HUES48 (cell line): ENCODE data around the gene UGCG.
"Not testable (repeated sequence)": the region's sequence is repeated elsewhere in the genome, so short reads cannot be mapped to it uniquely, and the experiment has no call there.

ENCODE experiments used
- H3K27ac ChIP-seq: one replicate; pipeline ENCODE4 v1.7.0; 2013; ENCODE audit warnings: low read depth, low read length, inconsistent platforms
- H3K27me3 ChIP-seq: 2 replicates; pipeline ENCODE4 v1.6.1; 2013; ENCODE audit warnings: mild to moderate bottlenecking, low read length; ENCODE audit not compliant: control insufficient read depth, insufficient read depth
- H3K36me3 ChIP-seq: 2 replicates; pipeline ENCODE4 v1.6.1; 2013; ENCODE audit warnings: low read length; ENCODE audit not compliant: control insufficient read depth, insufficient read depth
- H3K4me1 ChIP-seq: 2 replicates; pipeline ENCODE4 v1.6.1; 2013; ENCODE audit warnings: mild to moderate bottlenecking, low read length; ENCODE audit not compliant: control insufficient read depth, insufficient read depth
- H3K4me3 ChIP-seq: 2 replicates; pipeline ENCODE4 v1.5.1; 2013; ENCODE audit warnings: mild to moderate bottlenecking, low read depth, low read length
- H3K9ac ChIP-seq: 2 replicates; pipeline ENCODE4 v1.6.1; 2013; ENCODE audit warnings: mild to moderate bottlenecking, low read depth, low read length, moderate library complexity
- H3K9me3 ChIP-seq: 2 replicates; pipeline ENCODE4 v1.6.1; 2013; ENCODE audit warnings: low read length; ENCODE audit not compliant: control insufficient read depth, insufficient read depth

The UGCG gene

DNA sequence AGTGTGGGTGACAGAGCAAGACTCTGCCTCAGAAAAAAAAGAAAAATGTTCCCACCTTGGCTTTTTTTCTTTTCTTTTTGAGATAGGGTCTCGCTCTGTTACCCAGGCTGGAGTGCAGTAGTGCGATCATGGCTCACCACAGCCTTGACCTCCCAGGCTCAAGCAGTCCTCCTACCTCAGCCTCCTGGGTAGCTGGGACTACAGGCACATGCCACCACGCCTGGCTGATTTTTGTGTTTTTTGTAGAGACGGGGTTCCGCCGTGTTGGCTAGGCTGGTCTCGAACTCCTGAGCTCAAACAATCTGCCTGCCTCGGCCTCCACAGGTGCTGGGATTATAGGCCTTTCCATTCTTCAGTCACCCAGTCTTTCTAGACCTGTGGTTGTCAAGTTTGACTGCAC lies 6.9 kb downstream of the UGCG start:
- not testable (repeated sequence) for H3K9me3 ChIP-seq, H3K4me3 ChIP-seq, H3K36me3 ChIP-seq, H3K9ac ChIP-seq, H3K27me3 ChIP-seq, H3K4me1 ChIP-seq, H3K27ac ChIP-seq

DNA sequence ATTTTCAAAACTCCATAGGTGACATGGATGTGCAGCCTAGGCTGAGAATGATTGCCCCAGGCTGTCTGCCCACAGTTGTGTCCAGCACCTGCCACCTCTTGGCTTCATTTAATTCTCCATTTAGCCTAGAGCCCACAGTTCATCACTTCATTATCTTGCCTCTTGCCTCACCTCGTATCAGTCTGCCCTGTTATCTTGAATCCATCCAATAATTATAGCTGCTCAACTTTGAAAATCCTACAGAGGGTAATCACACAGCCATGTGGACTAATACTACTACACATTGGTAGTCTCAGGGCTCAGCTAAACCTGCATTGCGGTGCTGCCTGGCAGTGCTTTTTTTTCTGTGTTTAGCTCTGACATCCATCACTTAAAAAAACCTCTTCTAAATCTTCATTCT lies 7.4 kb downstream of the UGCG start:
- H3K4me1 ChIP-seq: peaks cover 4% of the 10 kb centered on the region; the same call in 1 of the 2 replicates
- no peaks in the 10 kb centered on the region for H3K36me3 ChIP-seq
- no peak overlapping the region for H3K9ac ChIP-seq
- H3K27ac ChIP-seq: no peak overlapping the region
- H3K27me3 ChIP-seq: no peaks in the 10 kb centered on the region
- H3K9me3 ChIP-seq: no peaks in the 10 kb centered on the region
- no peak overlapping the region for H3K4me3 ChIP-seq

- 0 out of 2 replicates have a peak, but pooled peaks cover 4% of the 10 kb centered on the region for H3K4me1 ChIP-seq
- no peaks in the 10 kb centered on the region for H3K27me3 ChIP-seq
- H3K27ac ChIP-seq: no peak overlapping the region
- no peaks in the 10 kb centered on the region for H3K9me3 ChIP-seq
- H3K36me3 ChIP-seq: no peaks in the 10 kb centered on the region
- H3K4me3 ChIP-seq: no peak overlapping the region
- no peak overlapping the region for H3K9ac ChIP-seq
Observed at GRCh38 chr9:111904891-111905291, 8.3 kb downstream of the UGCG start.

DNA sequence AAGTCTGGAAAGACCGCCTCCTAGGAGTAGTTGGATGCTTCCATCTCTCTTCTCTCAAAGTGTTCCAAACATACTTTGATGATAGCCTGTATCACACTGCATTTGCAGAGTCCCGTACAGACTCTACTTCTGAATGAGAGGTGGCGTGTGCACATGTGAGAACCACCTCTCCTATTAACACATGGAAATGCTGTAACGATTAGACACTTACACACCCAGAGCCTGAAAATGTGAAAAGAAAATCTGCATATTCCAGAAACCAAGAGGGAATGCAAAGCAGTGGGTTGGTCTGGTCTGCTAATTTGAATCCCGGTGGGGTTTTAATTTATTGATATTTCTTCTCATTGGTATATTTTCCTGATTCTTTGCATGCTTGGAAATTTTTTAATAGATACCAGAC lies 10.5 kb downstream of the UGCG start:
- Histone ChIP-seq H3K36me3 (no peaks in the 10 kb centered on the region), H3K4me1 (0 out of 2 replicates have a peak, but pooled peaks cover 4% of the 10 kb centered on the region), H3K4me3 (no peak overlapping the region), H3K27me3 (no peaks in the 10 kb centered on the region), H3K9ac (no peak overlapping the region), H3K27ac (no peak overlapping the region), H3K9me3 (no peaks in the 10 kb centered on the region)

GRCh38 chr9:111909444-111909843 lies 12.8 kb downstream of the UGCG start:
- Histone ChIP-seq H3K27me3 (no peaks in the 10 kb centered on the region), H3K9me3 (no peaks in the 10 kb centered on the region), H3K4me1 (0 out of 2 replicates have a peak, but pooled peaks cover 4% of the 10 kb centered on the region)

GRCh38 chr9:111910428-111910827 lies 13.8 kb downstream of the UGCG start:
- 0 out of 2 replicates have a peak, but pooled peaks cover 4% of the 10 kb centered on the region for H3K4me1 ChIP-seq
- H3K4me3 ChIP-seq: no peak overlapping the region
- H3K27ac ChIP-seq: no peak overlapping the region
- H3K9me3 ChIP-seq: no peaks in the 10 kb centered on the region
- H3K36me3 ChIP-seq: no peaks in the 10 kb centered on the region
- no peak overlapping the region for H3K9ac ChIP-seq
- H3K27me3 ChIP-seq: no peaks in the 10 kb centered on the region

More at GRCh38 chr9:111909444-111909843, 12.8 kb downstream of the UGCG start:
- Histone ChIP-seq H3K27ac (no peak overlapping the region), H3K9ac (no peak overlapping the region), H3K36me3 (no peaks in the 10 kb centered on the region), H3K4me3 (no peak overlapping the region)

DNA sequence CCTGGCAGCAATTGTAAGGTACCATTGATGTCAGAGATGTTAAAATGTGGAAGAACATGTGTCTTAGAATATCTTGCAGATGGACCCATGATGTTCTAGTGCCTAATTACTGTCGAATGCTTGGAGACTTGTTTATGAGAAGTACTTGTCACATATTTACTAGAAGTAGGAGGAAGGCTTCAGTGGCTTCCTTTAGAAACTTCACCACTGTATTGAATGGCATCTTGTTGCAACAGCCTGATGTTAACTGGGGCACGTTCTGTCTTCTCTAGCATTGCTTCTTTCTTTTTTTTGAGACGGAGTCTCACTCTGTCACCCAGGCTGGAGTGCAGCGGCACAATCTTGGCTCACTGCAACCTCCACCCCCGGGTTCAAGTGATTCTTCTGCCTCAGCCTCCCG lies 16.5 kb downstream of the UGCG start:
- Histone ChIP-seq H3K9ac (no peak overlapping the region), H3K9me3 (no peaks in the 10 kb centered on the region), H3K4me1 (0 out of 2 replicates have a peak, but pooled peaks cover 4% of the 10 kb centered on the region), H3K27ac (no peak overlapping the region), H3K4me3 (no peak overlapping the region), H3K27me3 (no peaks in the 10 kb centered on the region), H3K36me3 (peaks cover 16% of the 10 kb centered on the region)

DNA sequence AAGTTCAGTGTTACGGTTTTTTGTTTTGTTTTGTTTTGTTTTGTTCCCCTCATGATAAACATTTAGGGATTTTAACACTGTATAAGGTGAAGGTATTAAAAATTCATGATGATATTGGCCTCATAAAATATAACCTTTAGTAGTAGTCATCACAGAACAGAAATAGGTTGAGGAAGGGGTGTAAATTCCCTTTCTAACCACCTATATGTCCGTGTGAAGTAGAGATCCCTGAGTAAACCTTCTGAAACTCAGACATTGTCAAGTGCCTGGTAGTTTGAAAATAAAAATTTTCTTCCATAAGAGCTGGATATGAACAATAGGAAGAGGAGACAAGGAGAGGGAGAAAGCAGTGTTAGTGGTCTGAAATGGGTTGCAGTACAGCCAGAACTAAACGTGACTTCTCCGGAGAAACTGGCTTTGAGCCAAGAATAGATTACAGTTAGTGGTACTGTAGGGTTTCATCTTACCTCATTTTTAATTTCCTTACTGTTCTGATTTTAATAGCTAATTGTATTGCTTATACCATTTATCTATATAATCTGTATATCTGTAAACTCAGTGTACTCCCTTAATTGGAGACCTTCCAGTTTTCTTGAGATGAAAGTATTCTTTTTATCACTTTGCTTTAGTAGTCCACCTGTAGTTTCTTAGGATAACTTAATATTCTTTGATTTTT lies 18.3 kb downstream of the UGCG start:
- H3K36me3 ChIP-seq: peaks cover 21% of the 10 kb centered on the region

GRCh38 chr9:111915425-111915758 lies 18.8 kb downstream of the UGCG start:
- Histone ChIP-seq H3K36me3 (peaks cover 22% of the 10 kb centered on the region), H3K9me3 (no peaks in the 10 kb centered on the region), H3K4me1 (no peaks in the 10 kb centered on the region), H3K27ac (no peak overlapping the region), H3K9ac (no peak overlapping the region), H3K4me3 (no peak overlapping the region), H3K27me3 (no peaks in the 10 kb centered on the region)

More for the DNA sequence above, 18.3 kb downstream of the UGCG start:
- Histone ChIP-seq H3K27ac (no peak overlapping the region), H3K9ac (no peak overlapping the region), H3K9me3 (no peaks in the 10 kb centered on the region), H3K4me1 (no peaks in the 10 kb centered on the region), H3K4me3 (no peak overlapping the region), H3K27me3 (no peaks in the 10 kb centered on the region)

DNA sequence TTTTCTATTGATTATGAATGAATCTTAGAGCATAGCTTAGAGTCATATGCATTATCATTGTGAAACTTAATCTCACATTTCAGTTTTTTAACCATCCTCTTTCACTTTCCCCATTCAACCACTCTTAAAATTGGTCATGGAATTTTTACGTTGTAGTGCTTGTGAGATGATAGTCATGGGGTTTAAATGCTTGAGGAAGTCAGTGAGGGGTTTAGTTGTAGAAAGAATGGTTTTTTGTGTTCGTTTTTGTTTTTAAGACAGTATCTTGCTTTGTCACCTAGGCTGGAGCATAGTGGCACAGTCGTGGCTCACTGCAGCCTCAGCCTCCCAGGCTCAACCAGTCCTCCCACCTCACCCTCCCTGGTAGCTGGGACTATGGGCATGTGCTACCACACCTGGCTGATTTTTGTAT lies 19.6 kb downstream of the UGCG start:
- H3K9me3 ChIP-seq: no peaks in the 10 kb centered on the region
- H3K4me1 ChIP-seq: no peaks in the 10 kb centered on the region
- peaks cover 22% of the 10 kb centered on the region for H3K36me3 ChIP-seq
- no peak overlapping the region for H3K9ac ChIP-seq
- H3K27me3 ChIP-seq: no peaks in the 10 kb centered on the region
- H3K4me3 ChIP-seq: no peak overlapping the region
- no peak overlapping the region for H3K27ac ChIP-seq

GRCh38 chr9:111917201-111917600 lies 20.6 kb downstream of the UGCG start:
- no peaks in the 10 kb centered on the region for H3K9me3 ChIP-seq
- H3K9ac ChIP-seq: no peak overlapping the region
- no peak overlapping the region for H3K27ac ChIP-seq
- H3K36me3 ChIP-seq: peaks cover 22% of the 10 kb centered on the region
- H3K4me1 ChIP-seq: no peaks in the 10 kb centered on the region
- no peaks in the 10 kb centered on the region for H3K27me3 ChIP-seq
- H3K4me3 ChIP-seq: no peak overlapping the region
